Mammary epithelial cell (primary cell): Measurements from ENCODE around the gene CISD3.

Source experiments
- EZH2 ChIP-seq: IDR thresholded peaks from 2 replicates; pipeline ENCODE4 v1.6.1; 2012; ENCODE audit warnings: low read length, inconsistent platforms, borderline replicate concordance
- TF ChIP-seq, protein P1 (sequence below), 2 donors: IDR thresholded peaks in 1 of 2; conservative IDR thresholded peaks in 1 of 2; 2 replicates each; pipeline ENCODE4 v1.5.1; 2011 to 2012; ENCODE audit warnings: inconsistent platforms in 2 of 2, low read length in 2 of 2, mild to moderate bottlenecking in 2 of 2, control low read depth in 1 of 2, low read depth in 1 of 2; ENCODE audit not compliant: insufficient read depth in 1 of 2; ENCODE audit errors: extremely low read depth in 1 of 2

DNA sequence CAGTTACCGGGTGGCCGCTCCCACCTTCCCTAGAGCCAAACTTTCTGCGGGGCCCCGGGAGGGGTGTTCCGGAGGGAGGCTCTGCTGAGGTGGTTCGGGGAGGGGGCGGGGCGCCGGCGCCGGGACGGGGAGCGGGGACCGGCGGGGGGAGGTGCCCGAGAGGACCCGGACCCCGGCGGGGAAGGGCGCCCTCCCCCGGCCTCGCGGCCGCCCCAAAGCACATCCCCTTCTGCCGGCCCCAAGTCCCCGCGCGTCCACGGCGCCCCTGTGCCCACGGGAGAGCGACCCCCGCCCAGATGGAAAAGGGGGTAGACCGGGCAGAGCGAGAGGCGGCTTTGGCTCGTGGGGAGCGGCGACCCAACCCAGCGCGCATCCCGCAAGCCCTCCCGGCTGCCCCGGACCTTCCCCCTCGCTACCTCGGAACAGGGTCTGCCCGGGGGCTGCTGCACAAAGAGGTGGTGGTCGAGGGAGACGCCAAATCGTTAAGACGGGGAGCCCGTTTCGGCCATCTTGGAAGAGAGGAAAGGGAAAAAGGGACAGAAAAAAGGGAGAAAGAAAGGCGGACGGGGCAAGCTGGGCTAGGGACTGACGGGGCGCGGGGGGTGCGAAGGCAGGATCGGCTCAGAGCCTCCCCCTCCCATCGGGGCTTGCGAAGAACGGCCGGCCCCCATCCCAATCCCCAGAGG is 17.5 kb downstream of the CISD3 start:
- TF ChIP-seq, protein P1, sequence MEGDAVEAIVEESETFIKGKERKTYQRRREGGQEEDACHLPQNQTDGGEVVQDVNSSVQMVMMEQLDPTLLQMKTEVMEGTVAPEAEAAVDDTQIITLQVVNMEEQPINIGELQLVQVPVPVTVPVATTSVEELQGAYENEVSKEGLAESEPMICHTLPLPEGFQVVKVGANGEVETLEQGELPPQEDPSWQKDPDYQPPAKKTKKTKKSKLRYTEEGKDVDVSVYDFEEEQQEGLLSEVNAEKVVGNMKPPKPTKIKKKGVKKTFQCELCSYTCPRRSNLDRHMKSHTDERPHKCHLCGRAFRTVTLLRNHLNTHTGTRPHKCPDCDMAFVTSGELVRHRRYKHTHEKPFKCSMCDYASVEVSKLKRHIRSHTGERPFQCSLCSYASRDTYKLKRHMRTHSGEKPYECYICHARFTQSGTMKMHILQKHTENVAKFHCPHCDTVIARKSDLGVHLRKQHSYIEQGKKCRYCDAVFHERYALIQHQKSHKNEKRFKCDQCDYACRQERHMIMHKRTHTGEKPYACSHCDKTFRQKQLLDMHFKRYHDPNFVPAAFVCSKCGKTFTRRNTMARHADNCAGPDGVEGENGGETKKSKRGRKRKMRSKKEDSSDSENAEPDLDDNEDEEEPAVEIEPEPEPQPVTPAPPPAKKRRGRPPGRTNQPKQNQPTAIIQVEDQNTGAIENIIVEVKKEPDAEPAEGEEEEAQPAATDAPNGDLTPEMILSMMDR (conservative IDR thresholded peaks at IDR 0.05 in 1 of 2, IDR thresholded peaks at IDR 0.05 in 1 of 2; ENCODE audit: extremely low read depth in 1 of 2, insufficient read depth in 1 of 2, low read depth in 1 of 2, low read length in 2 of 2) = no peak
- TF ChIP-seq EZH2 = no peak
